GM12892 (cell line): ENCODE data around the gene LRSAM1.

Source experiments
- POLR2A ChIP-seq: IDR thresholded peaks from 2 replicates; pipeline ENCODE4 v1.6.1; 2011; ENCODE audit warnings: low read depth, low read length, control low read depth
- POLR2AphosphoS5 ChIP-seq: IDR thresholded peaks from 2 replicates; pipeline ENCODE4 v1.6.1; 2011; ENCODE audit warnings: low read depth, low read length, control low read depth

DNA sequence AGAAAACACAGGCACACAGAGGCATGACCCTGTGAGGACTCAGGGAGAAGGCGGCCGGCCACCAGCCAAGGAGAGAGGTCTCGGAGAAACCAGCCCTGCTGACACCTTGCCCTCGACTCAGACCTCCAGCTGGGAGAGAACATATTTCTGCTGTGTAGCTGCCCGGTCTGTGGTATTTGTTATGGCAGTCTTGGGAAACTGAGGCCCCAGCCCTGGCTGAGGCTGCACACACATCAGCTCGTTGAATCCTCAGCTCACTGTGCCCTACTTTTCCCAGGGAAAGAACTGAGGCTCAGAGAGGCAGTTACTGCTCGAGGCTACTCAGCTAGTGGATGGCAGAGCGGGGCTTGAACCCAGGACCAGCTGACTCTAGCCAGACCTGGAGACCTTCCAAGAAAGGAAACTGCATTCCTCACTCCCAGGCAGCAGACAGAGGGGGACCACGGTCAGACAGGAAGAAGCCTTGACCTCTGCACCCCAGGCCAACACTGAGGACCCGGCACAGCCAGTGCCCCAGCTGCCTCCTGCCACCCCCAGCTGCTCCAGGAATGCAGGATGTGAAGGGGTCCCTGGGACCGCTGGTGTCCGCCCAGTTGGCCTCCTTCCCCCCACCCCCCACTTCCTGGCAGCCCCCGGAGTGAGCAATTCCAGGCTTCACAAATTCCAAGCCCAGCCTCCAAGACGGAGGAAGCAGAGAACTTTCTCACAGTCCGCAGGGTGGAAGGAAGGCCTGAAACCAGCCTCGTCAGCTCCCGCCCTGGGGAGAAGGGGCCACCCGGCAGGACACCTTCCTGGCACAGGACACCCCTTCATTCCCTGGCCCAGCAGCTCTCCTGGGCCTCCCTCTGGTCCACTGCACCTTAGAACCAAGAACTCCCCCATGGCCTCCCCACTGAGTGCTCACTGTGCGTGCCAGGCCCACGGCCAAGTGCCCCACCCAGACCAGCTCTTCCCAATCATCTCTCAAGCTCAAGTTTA lies 69.9 kb downstream of the LRSAM1 start:
- TF ChIP-seq POLR2A, result no peak
- TF ChIP-seq POLR2AphosphoS5, result no peak
